ENCODE measurements around the gene DCTN4. TPM values are rescaled to one million over a fixed set of nuclear protein-coding genes. Genes with fewer than 3 reads are reported as not detected.

DCTN4 gene
- total RNA-seq, 2 experiments from 2014 or later = 31.7 to 49.0 TPM

GRCh38 chr5:150672237-150672883, 86.5 kb downstream of the DCTN4 start:
- intact Hi-C loops (cut with DNase I, micrococcal nuclease) = loop anchor here (1.0 to 5.0 kb wide), 2 partner anchors 110 to 111 kb away; no protein-coding TSS in a partner anchor
- ATAC-seq = peak; percentile 81
- Mint-ChIP-seq H3K4me1 (no peaks in the 10 kb centered on the region), H3K27me3 (peaks cover 13% of the 10 kb centered on the region), H3K4me3 (peak overlapping the region; percentile 66), H3K9me3 (ENCODE audit: low read depth) (no peaks in the 10 kb centered on the region), H3K27ac (peak overlapping the region; percentile 33), H3K36me3 (ENCODE audit: low read depth) (no peaks in the 10 kb centered on the region)
- DNase-seq = peak; percentile 53
- ChIA-PET CTCF (interaction anchor here (1.8 kb wide), 1 partner anchor 29 kb away, joined by 5 read pairs; the partner anchor contains the start of gene RBM22), POLR2A (interaction anchor here (1.3 kb wide), 1 partner anchor 16 kb away, joined by 4 read pairs; no protein-coding TSS in a partner anchor)

- ChIA-PET CTCF (interaction anchor here (1.4 to 1.8 kb wide), 2 partner anchors 30 to 175 kb away, joined by 4 to 5 read pairs; partner anchors contain the start of genes IRGM and RBM22), POLR2A (interaction anchor here (0.6 to 0.7 kb wide), 2 partner anchors 8 to 29 kb away, joined by 3 to 4 read pairs; partner anchors contain the start of gene RBM22)
- H3K36me3 Mint-ChIP-seq (ENCODE audit: low read depth) = no peaks in the 10 kb centered on the region
- peak overlapping the region; percentile 66 for H3K4me3 Mint-ChIP-seq
- H3K4me1 Mint-ChIP-seq = no peaks in the 10 kb centered on the region
- intact Hi-C loops (cut with DNase I, micrococcal nuclease) = loop anchor here (1.0 to 5.0 kb wide), 2 partner anchors 109 to 110 kb away; no protein-coding TSS in a partner anchor
- H3K9me3 Mint-ChIP-seq (ENCODE audit: low read depth) = no peaks in the 10 kb centered on the region
- peaks cover 13% of the 10 kb centered on the region for H3K27me3 Mint-ChIP-seq
- DNase-seq (peak; percentile 35), ATAC-seq (peak; percentile 62)
- no peak overlapping the region for H3K27ac Mint-ChIP-seq
These were observed 87.1 kb downstream of the DCTN4 start for GRCh38 chr5:150671509-150672236.

DNA sequence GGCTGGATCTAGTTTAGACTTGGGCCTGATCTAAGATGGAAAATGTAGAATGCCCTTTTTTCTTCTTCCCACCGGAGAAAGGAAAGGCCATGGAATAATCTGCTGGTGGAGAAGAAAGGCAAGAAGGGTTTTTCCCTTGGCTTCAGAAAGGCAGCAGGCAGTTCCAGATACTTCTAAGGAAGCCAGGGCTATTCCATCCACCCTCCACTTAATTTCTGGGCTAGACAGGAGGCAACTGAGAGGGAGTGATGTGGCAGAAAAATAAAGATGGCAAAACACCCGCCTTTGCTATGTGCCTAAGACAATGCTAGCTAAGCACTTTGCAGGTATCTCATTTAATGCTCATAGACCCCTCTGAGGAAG, 87.9 kb downstream of the DCTN4 start:
- CTCF ChIA-PET = interaction anchor here (0.7 to 1.4 kb wide), 2 partner anchors 81 to 176 kb away, joined by 3 to 4 read pairs; partner anchors contain the start of gene IRGM
- H3K27ac Mint-ChIP-seq = no peak overlapping the region
- H3K4me3 Mint-ChIP-seq = peak overlapping the region; percentile 34
- peaks cover 13% of the 10 kb centered on the region for H3K27me3 Mint-ChIP-seq
- POLR2A ChIA-PET = interaction anchor here (0.7 kb wide), 1 partner anchor 8 kb away, joined by 4 read pairs; no protein-coding TSS in a partner anchor
- no peaks in the 10 kb centered on the region for H3K4me1 Mint-ChIP-seq
- no peaks in the 10 kb centered on the region for H3K36me3 Mint-ChIP-seq (ENCODE audit: low read depth)
- ATAC-seq (no peak), DNase-seq (no peak)
- intact Hi-C loops (cut with DNase I, micrococcal nuclease) = loop anchor here in 1 of 2 experiments (5.0 kb wide), 1 partner anchor 109 kb away; no protein-coding TSS in a partner anchor
- H3K9me3 Mint-ChIP-seq (ENCODE audit: low read depth) = no peaks in the 10 kb centered on the region

- CTCF ChIA-PET = interaction anchor here (0.7 to 1.4 kb wide), 2 partner anchors 82 to 176 kb away, joined by 3 to 4 read pairs; partner anchors contain the start of gene IRGM
- no peaks in the 10 kb centered on the region for H3K36me3 Mint-ChIP-seq (ENCODE audit: low read depth)
- no peaks in the 10 kb centered on the region for H3K4me1 Mint-ChIP-seq
- H3K9me3 Mint-ChIP-seq (ENCODE audit: low read depth) = no peaks in the 10 kb centered on the region
- ATAC-seq = no peak
- intact Hi-C loops (cut with DNase I, micrococcal nuclease) = loop anchor here in 1 of 2 experiments (5.0 kb wide), 1 partner anchor 108 kb away; no protein-coding TSS in a partner anchor
- H3K4me3 Mint-ChIP-seq = no peak overlapping the region
- POLR2A ChIA-PET = no interaction called here
- H3K27me3 Mint-ChIP-seq = peaks cover 13% of the 10 kb centered on the region
- H3K27ac Mint-ChIP-seq = no peak overlapping the region
- DNase-seq = no peak
These were observed 88.4 kb downstream of the DCTN4 start for GRCh38 chr5:150670275-150670947.

- no peak for ATAC-seq
- CTCF ChIA-PET = interaction anchor here (0.6 to 3.2 kb wide), 3 partner anchors 11 to 116 kb away, joined by 3 to 13 read pairs (median 3); no protein-coding TSS in a partner anchor
- intact Hi-C loops (cut with DNase I, micrococcal nuclease) = no loop called here
These were observed 93.8 kb downstream of the DCTN4 start for GRCh38 chr5:150665044-150665443.

GRCh38 chr5:150663936-150664335, 94.9 kb downstream of the DCTN4 start:
- Mint-ChIP-seq H3K4me1 (no peaks in the 10 kb centered on the region), H3K9me3 (ENCODE audit: low read depth) (no peaks in the 10 kb centered on the region), H3K4me3 (no peak overlapping the region), H3K27ac (no peak overlapping the region), H3K27me3 (no peaks in the 10 kb centered on the region), H3K36me3 (ENCODE audit: low read depth) (no peaks in the 10 kb centered on the region)
- POLR2A ChIA-PET = no interaction called here
- ATAC-seq = no peak
- DNase-seq = no peak
- CTCF ChIA-PET = interaction anchor here (0.5 to 3.2 kb wide), 5 partner anchors 9 to 339 kb away, joined by 3 to 13 read pairs (median 3); partner anchors contain the start of gene RBM22
- intact Hi-C loops (cut with DNase I, micrococcal nuclease) = no loop called here

More at GRCh38 chr5:150665044-150665443, 93.8 kb downstream of the DCTN4 start:
- no peak for DNase-seq
- peaks cover 2% of the 10 kb centered on the region for H3K27me3 Mint-ChIP-seq
- POLR2A ChIA-PET = no interaction called here
- no peaks in the 10 kb centered on the region for H3K9me3 Mint-ChIP-seq (ENCODE audit: low read depth)
- H3K4me1 Mint-ChIP-seq = no peaks in the 10 kb centered on the region
- H3K4me3 Mint-ChIP-seq = no peak overlapping the region
- H3K36me3 Mint-ChIP-seq (ENCODE audit: low read depth) = no peaks in the 10 kb centered on the region
- H3K27ac Mint-ChIP-seq = no peak overlapping the region

- H3K27ac Mint-ChIP-seq = no peak overlapping the region
- intact Hi-C loops (cut with DNase I, micrococcal nuclease) = no loop called here
- no peaks in the 10 kb centered on the region for H3K4me1 Mint-ChIP-seq
- H3K4me3 Mint-ChIP-seq = no peak overlapping the region
- DNase-seq (no peak), ATAC-seq (no peak)
- CTCF ChIA-PET = interaction anchor here (0.6 to 3.2 kb wide), 3 partner anchors 38 to 174 kb away, joined by 3 to 13 read pairs (median 3); partner anchors contain the start of gene RBM22
- no peaks in the 10 kb centered on the region for H3K9me3 Mint-ChIP-seq (ENCODE audit: low read depth)
- POLR2A ChIA-PET = interaction anchor here (0.6 to 0.8 kb wide), 2 partner anchors 9 to 135 kb away, joined by 4 read pairs; no protein-coding TSS in a partner anchor
- H3K27me3 Mint-ChIP-seq = no peaks in the 10 kb centered on the region
- no peaks in the 10 kb centered on the region for H3K36me3 Mint-ChIP-seq (ENCODE audit: low read depth)
These were observed 95.9 kb downstream of the DCTN4 start for GRCh38 chr5:150662731-150663516.

DNA sequence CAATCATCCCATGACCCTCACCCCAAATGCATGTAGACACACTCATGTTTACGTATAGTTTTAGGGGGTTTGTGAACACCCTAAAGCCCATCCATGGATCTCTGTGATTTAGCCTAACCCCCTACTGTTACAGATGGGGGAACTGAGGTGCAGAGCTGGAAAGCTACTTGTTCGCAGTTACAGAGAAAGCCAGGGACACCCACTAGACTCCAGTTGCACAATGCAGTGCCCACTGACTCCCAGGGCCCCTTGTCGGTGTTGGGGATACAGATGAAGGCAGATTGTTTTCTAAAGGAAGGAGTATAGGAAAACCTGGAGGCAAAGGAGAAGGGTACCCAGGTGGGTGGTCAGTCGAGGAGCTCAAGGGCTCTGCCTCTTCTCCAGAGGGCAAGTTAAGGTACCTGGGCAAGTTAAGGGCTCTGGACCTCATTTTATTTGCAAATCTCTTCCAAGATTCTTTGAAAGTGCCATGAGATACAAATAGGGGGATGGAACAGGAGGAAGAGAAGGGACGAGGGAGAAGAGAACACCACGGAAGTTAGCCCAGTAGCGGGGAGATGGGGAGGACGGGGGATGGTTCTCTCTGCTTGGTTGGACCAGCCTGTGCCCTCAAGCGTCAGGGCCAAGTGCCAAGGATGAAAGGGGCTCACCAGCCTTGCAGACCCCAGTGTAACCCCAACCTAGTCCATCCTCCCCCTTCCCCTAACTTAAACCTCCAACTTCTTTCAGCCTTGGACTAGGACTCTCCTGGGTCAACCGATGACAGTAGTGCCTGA, 96.8 kb downstream of the DCTN4 start:
- intact Hi-C loops (cut with DNase I, micrococcal nuclease) = no loop called here
- Mint-ChIP-seq H3K27me3 (no peaks in the 10 kb centered on the region), H3K27ac (no peak overlapping the region), H3K4me1 (no peaks in the 10 kb centered on the region), H3K4me3 (no peak overlapping the region), H3K9me3 (ENCODE audit: low read depth) (no peaks in the 10 kb centered on the region), H3K36me3 (ENCODE audit: low read depth) (no peaks in the 10 kb centered on the region)
- ATAC-seq = no peak
- POLR2A ChIA-PET = interaction anchor here (0.6 to 0.7 kb wide), 2 partner anchors 30 to 38 kb away, joined by 3 read pairs; no protein-coding TSS in a partner anchor
- CTCF ChIA-PET = interaction anchor here (0.8 to 3.2 kb wide), 4 partner anchors 12 to 205 kb away, joined by 3 to 13 read pairs (median 3); no protein-coding TSS in a partner anchor
- no peak for DNase-seq

DNA sequence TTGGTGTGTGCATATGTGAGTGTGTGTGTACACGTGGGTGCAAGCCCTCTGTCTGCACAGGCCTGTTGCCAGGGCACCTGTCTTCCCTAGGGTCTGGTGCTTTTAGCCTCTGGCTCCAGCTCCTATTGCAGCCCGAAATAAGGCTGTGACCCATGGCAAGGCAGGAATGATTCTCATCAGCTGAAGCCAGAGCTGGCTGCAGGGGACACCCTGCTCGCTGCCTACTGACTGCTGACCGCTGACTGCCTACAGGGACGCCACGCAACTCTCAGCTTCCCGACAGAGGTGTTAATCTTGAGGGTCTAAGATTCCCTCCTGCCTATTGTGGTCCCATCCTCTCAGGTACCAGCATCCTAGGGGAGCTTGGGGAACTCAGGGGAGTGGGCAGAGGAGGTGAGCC, 97.7 kb downstream of the DCTN4 start, which contains the start of gene MYOZ3:
TSS of gene MYOZ3 (plus strand) at position 166 of the 400 bp plus-strand sequence. CDS start 1,691 bp downstream, outside the sequence.
- ChIA-PET POLR2A (interaction anchor here (0.6 to 0.7 kb wide), 3 partner anchors 31 to 326 kb away, joined by 3 read pairs; no protein-coding TSS in a partner anchor), CTCF (interaction anchor here (0.8 to 1.4 kb wide), 3 partner anchors 11 to 204 kb away, joined by 3 read pairs; no protein-coding TSS in a partner anchor)
- intact Hi-C loops (cut with DNase I, micrococcal nuclease) = no loop called here
- DNase-seq (no peak), ATAC-seq (no peak)
- H3K4me3 Mint-ChIP-seq = no peak within 1 kb of the TSS
- H3K27ac Mint-ChIP-seq = no peak within 1 kb of the TSS
- no peaks in the 10 kb centered on the region for H3K9me3 Mint-ChIP-seq (ENCODE audit: low read depth)
- H3K4me1 Mint-ChIP-seq = no peaks in the 10 kb centered on the region
- H3K36me3 Mint-ChIP-seq (ENCODE audit: low read depth) = no peaks in the 10 kb centered on the region
- no peaks in the 10 kb centered on the region for H3K27me3 Mint-ChIP-seq
